Colonic mucosa (tissue), 4 donors: ENCODE data around the gene DNAJC16. TPM values are rescaled to one million over a fixed set of nuclear protein-coding genes. Genes with fewer than 3 reads are reported as not detected.

ENCODE experiments used
- DNase-seq: peaks from one replicate; pipeline ENCODE4 v3.0.0-alpha.2; 2020
- H3K27ac ChIP-seq: fragments of 200-600 bp; one replicate; pipeline ENCODE4 v1.8.0; 2021
- H3K27me3 ChIP-seq: fragments of 200-600 bp; one replicate; pipeline ENCODE4 v1.8.0; 2021
- H3K36me3 ChIP-seq: fragments of 200-600 bp; one replicate; pipeline ENCODE4 v1.8.0; 2021
- H3K4me1 ChIP-seq: fragments of 200-600 bp; one replicate; pipeline ENCODE4 v1.8.0; 2021; ENCODE audit warnings: mild to moderate bottlenecking
- H3K4me3 ChIP-seq: fragments of 200-600 bp; one replicate; pipeline ENCODE4 v1.8.0; 2021
- H3K9ac ChIP-seq, 2 donors: one replicate each; pipeline ENCODE4 v1.7.0; 2013; ENCODE audit warnings: control low read depth in 2 of 2, low read depth in 2 of 2, low read length in 2 of 2
- H3K9me3 ChIP-seq: fragments of 200-600 bp; one replicate; pipeline ENCODE4 v1.8.0; 2021
- CTCF ChIP-seq: fragments of 200-600 bp; IDR thresholded peaks from one replicate; pipeline ENCODE4 v1.8.0; 2022; ENCODE audit warnings: antibody characterized with exemption, mild to moderate bottlenecking
- intact Hi-C: fragments of 100-400 bp; cut with DNase I; formaldehyde crosslinking; loops from one replicate; pipeline ENCODE4 v1.14.1; 2022
- total RNA-seq, 2 donors: library from RNA; stranded (reverse); fragmentation: NEBNext Ultra II Directional in 1 of 2; extraction: Animal tissue kit (Norgen Biotek cat#: 25700) in 1 of 2; gene quantifications; one replicate each; pipeline ENCODE4 v1.2.1, GENCODE V29; 2021
- donor health status: healthy.
- donor health status: DM: no; HTN: no; CAD: no.
- donor health status: DM: no; HTN: no; CAD: no.

DNAJC16 gene
- total RNA-seq, 2 donors from 2014 or later, result 19.5 to 22.1 TPM

- intact Hi-C loops, result no loop called here
- H3K27ac ChIP-seq, result no peak overlapping the region
- no peaks in the 10 kb centered on the region for H3K36me3 ChIP-seq
- no peak overlapping the region for H3K4me3 ChIP-seq
- H3K27me3 ChIP-seq, result no peaks in the 10 kb centered on the region
- no peaks in the 10 kb centered on the region for H3K9me3 ChIP-seq
- H3K4me1 ChIP-seq, result no peaks in the 10 kb centered on the region
- TF ChIP-seq CTCF, result no peak
- no peak for DNase-seq
- no peak overlapping the region for H3K9ac ChIP-seq
Measured at GRCh38 chr1:15506831-15507230, 19.8 kb upstream of the DNAJC16 start.

- no peaks in the 10 kb centered on the region for H3K36me3 ChIP-seq
Measured at GRCh38 chr1:15507278-15507677, 19.4 kb upstream of the DNAJC16 start.

GRCh38 chr1:15508700-15509487, 17.8 kb upstream of the DNAJC16 start:
- Histone ChIP-seq H3K27ac (no peak overlapping the region), H3K9me3 (no peaks in the 10 kb centered on the region), H3K4me3 (no peak overlapping the region), H3K4me1 (no peaks in the 10 kb centered on the region), H3K9ac (no peak overlapping the region), H3K27me3 (no peaks in the 10 kb centered on the region), H3K36me3 (no peaks in the 10 kb centered on the region)
- no peak for TF ChIP-seq CTCF
- no peak for DNase-seq
- intact Hi-C loops, result no loop called here

More at GRCh38 chr1:15507278-15507677, 19.4 kb upstream of the DNAJC16 start:
- no peaks in the 10 kb centered on the region for H3K27me3 ChIP-seq
- H3K9me3 ChIP-seq, result no peaks in the 10 kb centered on the region
- no peak overlapping the region for H3K27ac ChIP-seq
- no peak for TF ChIP-seq CTCF
- H3K9ac ChIP-seq, result no peak overlapping the region
- no peak for DNase-seq
- intact Hi-C loops, result no loop called here
- no peaks in the 10 kb centered on the region for H3K4me1 ChIP-seq
- H3K4me3 ChIP-seq, result no peak overlapping the region

GRCh38 chr1:15509586-15509985, 17.1 kb upstream of the DNAJC16 start:
- intact Hi-C loops, result no loop called here
- no peaks in the 10 kb centered on the region for H3K36me3 ChIP-seq
- H3K9ac ChIP-seq, result no peak overlapping the region
- H3K4me3 ChIP-seq, result no peak overlapping the region
- TF ChIP-seq CTCF, result no peak
- no peak overlapping the region for H3K27ac ChIP-seq
- no peaks in the 10 kb centered on the region for H3K4me1 ChIP-seq
- DNase-seq, result no peak
- H3K27me3 ChIP-seq, result no peaks in the 10 kb centered on the region
- no peaks in the 10 kb centered on the region for H3K9me3 ChIP-seq

- no peaks in the 10 kb centered on the region for H3K27me3 ChIP-seq
- intact Hi-C loops, result no loop called here
- H3K9me3 ChIP-seq, result no peaks in the 10 kb centered on the region
- no peak for DNase-seq
- no peak overlapping the region for H3K27ac ChIP-seq
- no peaks in the 10 kb centered on the region for H3K4me1 ChIP-seq
- H3K9ac ChIP-seq, result no peak overlapping the region
- TF ChIP-seq CTCF, result no peak
- H3K4me3 ChIP-seq, result no peak overlapping the region
- H3K36me3 ChIP-seq, result no peaks in the 10 kb centered on the region
Measured at GRCh38 chr1:15510611-15511405, 15.8 kb upstream of the DNAJC16 start.
